HG03159 (cell line): Measurements from ENCODE around the gene SLC17A9.
"Not testable (repeated sequence)": the region's sequence is repeated elsewhere in the genome, so short reads cannot be mapped to it uniquely, and the experiment has no call there.

Experiments
- ATAC-seq: cut with Tn5 transposase; IDR thresholded peaks from one replicate; pipeline ENCODE4 v1.9.1; 2021; ENCODE audit warnings: mild to moderate bottlenecking, moderate library complexity; ENCODE audit not compliant: unreplicated experiment

The SLC17A9 gene

GRCh38 chr20:62918831-62919230, 33.7 kb upstream of the SLC17A9 start:
- ATAC-seq = no peak

GRCh38 chr20:62920039-62920645, 32.4 kb upstream of the SLC17A9 start:
- ATAC-seq = no peak

- ATAC-seq = no peak
Observed at GRCh38 chr20:62921119-62921687, 31.3 kb upstream of the SLC17A9 start.

GRCh38 chr20:62922451-62922921, 30.0 kb upstream of the SLC17A9 start:
- no peak for ATAC-seq

- ATAC-seq = not testable (repeated sequence)
Observed at GRCh38 chr20:62923059-62923668, 29.3 kb upstream of the SLC17A9 start.

- no peak for ATAC-seq
Observed at GRCh38 chr20:62923669-62924441, 28.7 kb upstream of the SLC17A9 start.

GRCh38 chr20:62924442-62925075, 27.9 kb upstream of the SLC17A9 start:
- no peak for ATAC-seq

GRCh38 chr20:62925076-62925419, 27.5 kb upstream of the SLC17A9 start:
- no peak for ATAC-seq

- peak; percentile 14 for ATAC-seq
Observed at GRCh38 chr20:62925420-62926228, 26.9 kb upstream of the SLC17A9 start.

GRCh38 chr20:62926229-62927127, 26.0 kb upstream of the SLC17A9 start, which contains the start of gene DIDO1:
DIDO1 (minus strand) TSS chr20:62926505.
- ATAC-seq = peak; percentile 72

GRCh38 chr20:62927128-62927705, 25.3 kb upstream of the SLC17A9 start:
- no peak for ATAC-seq

- ATAC-seq = no peak
Observed at GRCh38 chr20:62928246-62928939, 24.1 kb upstream of the SLC17A9 start.

- ATAC-seq = no peak
Observed at GRCh38 chr20:62929051-62929538, 23.4 kb upstream of the SLC17A9 start.

GRCh38 chr20:62931464-62931863, 21.0 kb upstream of the SLC17A9 start:
- no peak for ATAC-seq

- ATAC-seq = no peak
Observed at GRCh38 chr20:62933966-62934365, 18.5 kb upstream of the SLC17A9 start.

GRCh38 chr20:62935204-62935967, 17.1 kb upstream of the SLC17A9 start:
- ATAC-seq = no peak

- ATAC-seq = no peak
Observed at GRCh38 chr20:62935968-62936585, 16.4 kb upstream of the SLC17A9 start.
